HepG2 (cell line): ENCODE results near the gene BGN. TPM values are rescaled to one million over a fixed set of nuclear protein-coding genes. Genes with fewer than 3 reads are reported as not detected.

Experiments
- ATAC-seq: fragments of 200-7000 bp; cut with Tn5 transposase; 3 replicates; pipeline ENCODE4 v1.9.1; 2020; ENCODE audit warnings: mild to moderate bottlenecking, moderate library complexity
- BruUV-seq: library from RNA; stranded (reverse); fragments of 400-500 nt; replicated peaks from 2 replicates; lab custom pipeline; 2021; lab: Mats Ljungman, UMichigan
- CTCF ChIA-PET: fragments of 300-600 bp; formaldehyde crosslinking; extraction: SDS; loops from one replicate; lab custom pipeline; 2021; ENCODE audit warnings: low total read pairs, inconsistent platforms, low intra/inter-chr PET ratio; lab: Yijun Ruan, JAX
- POLR2A ChIA-PET: fragments of 350-600 bp; sonication (Branson Sonifier 250); formaldehyde crosslinking; loops from one replicate; lab custom pipeline; 2020; ENCODE audit warnings: antibody characterized with exemption, inconsistent platforms; lab: Yijun Ruan, JAX
- DNase-seq: peaks from one replicate; pipeline ENCODE4 v3.0.0-alpha.2; 2015; ENCODE audit warnings: low spot score
- FAIRE-seq: peaks from 3 replicates; lab custom pipeline; 2011; peaks lifted over from hg19 to GRCh38; lab: Jason Lieb, UNC
- H2AFZ ChIP-seq: one replicate; pipeline ENCODE4 v1.6.1; 2011; ENCODE audit warnings: low read length, inconsistent platforms
- H3K27ac ChIP-seq: fragments of 300-600 bp; 3 replicates; pipeline ENCODE4 v1.8.0; 2011; ENCODE audit warnings: mixed run types, mild to moderate bottlenecking, mixed read lengths, low read length, inconsistent platforms; ENCODE audit not compliant: insufficient read depth; ENCODE audit errors: extremely low read length
- H3K27me3 ChIP-seq, 2 experiments: fragments of 200-600 bp in 1 of 2; 2 replicates in 1 of 2; 3 replicates in 1 of 2; pipeline versions ENCODE4 v1.6.0 to v1.8.0; 2011; ENCODE audit warnings: low read length in 2 of 2, mild to moderate bottlenecking in 2 of 2, moderate library complexity in 2 of 2, inconsistent platforms in 1 of 2; ENCODE audit not compliant: insufficient read depth in 2 of 2, control insufficient read depth in 1 of 2
- H3K36me3 ChIP-seq, 2 experiments: fragments of 200-600 bp in 1 of 2; replicated peaks in 1 of 2; 2 replicates in 1 of 2; 3 replicates in 1 of 2; pipeline versions ENCODE4 v1.5.1 to v1.8.0; 2011; ENCODE audit warnings: low read length in 2 of 2, inconsistent platforms in 1 of 2; ENCODE audit not compliant: insufficient read depth in 2 of 2, control insufficient read depth in 1 of 2
- H3K4me1 ChIP-seq: 2 replicates; pipeline ENCODE4 v1.5.1; 2012; ENCODE audit warnings: low read length, inconsistent platforms; ENCODE audit not compliant: insufficient read depth
- H3K4me2 ChIP-seq: 2 replicates; pipeline ENCODE4 v1.6.0; 2011; ENCODE audit warnings: low read depth, low read length, inconsistent platforms
- H3K4me3 ChIP-seq, 3 experiments: fragments of 200-600 bp in 1 of 3; sonication (generic), shearing (Covaris generic) in 1 of 3; replicated peaks in 1 of 3; 2 replicates each; pipeline ENCODE4 v1.5.1; 2011 to 2016; ENCODE audit warnings: low read length in 3 of 3, inconsistent platforms in 2 of 3, low read depth in 2 of 3, mild to moderate bottlenecking in 2 of 3, control low read depth in 1 of 3, mixed read lengths in 1 of 3; ENCODE audit not compliant: insufficient read depth in 1 of 3
- H3K79me2 ChIP-seq: one replicate; pipeline ENCODE4 v1.6.1; 2011; ENCODE audit warnings: low read length, inconsistent platforms; ENCODE audit not compliant: insufficient read depth
- H3K9ac ChIP-seq: 2 replicates; pipeline ENCODE4 v1.6.0; 2011; ENCODE audit warnings: mild to moderate bottlenecking, low read depth, low read length, inconsistent platforms; ENCODE audit not compliant: insufficient read depth
- H3K9me3 ChIP-seq: 2 replicates; pipeline ENCODE4 v1.5.1; 2012; ENCODE audit warnings: mild to moderate bottlenecking, low read length
- H4K20me1 ChIP-seq: 2 replicates; pipeline ENCODE4 v1.6.0; 2011; ENCODE audit warnings: inconsistent platforms, mild to moderate bottlenecking, low read length, moderate library complexity; ENCODE audit not compliant: insufficient read depth
- HCFC1 ChIP-seq: fragments of 150-350 bp; IDR thresholded peaks from 2 replicates; pipeline ENCODE4 v1.6.1; 2014; ENCODE audit warnings: low read depth, low read length
- JUNB ChIP-seq: sonication (generic); formaldehyde crosslinking; IDR thresholded peaks from 2 replicates; pipeline ENCODE4 v1.8.0; 2022; ENCODE audit warnings: missing genetic modification reagents, mild to moderate bottlenecking, borderline replicate concordance
- MEIS2 ChIP-seq: sonication (generic); formaldehyde crosslinking; IDR thresholded peaks from 2 replicates; pipeline ENCODE4 v1.9.0; 2021; ENCODE audit warnings: mild to moderate bottlenecking, missing genetic modification reagents
- NRL ChIP-seq: sonication (generic); formaldehyde crosslinking; IDR thresholded peaks from 2 replicates; pipeline ENCODE4 v1.5.0; 2020; ENCODE audit warnings: missing genetic modification reagents, mild to moderate bottlenecking, moderate library complexity, borderline replicate concordance
- PAXIP1 ChIP-seq: sonication (generic); formaldehyde crosslinking; conservative IDR thresholded peaks from 2 replicates; pipeline ENCODE4 v1.4.0; 2020; ENCODE audit warnings: mild to moderate bottlenecking, missing genetic modification reagents, moderate library complexity
- ZBTB7A ChIP-seq: sonication (generic); formaldehyde crosslinking; IDR thresholded peaks from 2 replicates; pipeline ENCODE4 v1.8.0; 2022; ENCODE audit warnings: mild to moderate bottlenecking, missing genetic modification reagents
- ZFP1 ChIP-seq: IDR thresholded peaks from 2 replicates; pipeline ENCODE4 v1.6.1; 2016
- ZNF501 ChIP-seq: sonication (generic); formaldehyde crosslinking; IDR thresholded peaks from 2 replicates; pipeline ENCODE4 v1.5.1; 2020; ENCODE audit warnings: mild to moderate bottlenecking, moderate library complexity, missing genetic modification reagents
- ZNF572 ChIP-seq: sonication (generic); formaldehyde crosslinking; IDR thresholded peaks from 2 replicates; pipeline ENCODE4 v1.5.1; 2020; ENCODE audit warnings: mild to moderate bottlenecking, missing genetic modification reagents
- ZNF768 ChIP-seq: sonication (generic); formaldehyde crosslinking; IDR thresholded peaks from 2 replicates; pipeline ENCODE4 v1.4.0; 2020; ENCODE audit warnings: missing genetic modification reagents
- ZNF841 ChIP-seq: sonication (generic); formaldehyde crosslinking; IDR thresholded peaks from 2 replicates; pipeline ENCODE4 v1.8.1; 2023; ENCODE audit warnings: missing genetic modification reagents, borderline replicate concordance
- WGBS: methylation state at CpG from one replicate; pipeline ENCODE4 v1.1.6; 2017; ENCODE audit warnings: low lambda C conversion rate; 5-methylcytosine and 5-hydroxymethylcytosine counted together
- in situ Hi-C: cut with HindIII; loops from 2 replicates; pipeline ENCODE4 v1.10.0; 2017; ENCODE audit warnings: low pct_unique_long_range_greater_than_20kb; ENCODE audit not compliant: extremely low pct_ligation_motif_present
- intact Hi-C: fragments of 100-400 bp; cut with micrococcal nuclease; formaldehyde crosslinking; loops from one replicate; pipeline ENCODE4 v1.10.0; 2022; ENCODE audit not compliant: unreplicated experiment
- polyA plus RNA-seq, 8 experiments: library from polyadenylated mRNA; depleted of rRNA in 3 of 8; stranded (reverse) in 7 of 8; unstranded in 1 of 8; fragments of >200 nt; fragmentation: Illumina TruSeq in 4 of 8; extraction: Trizol in 4 of 8; gene quantifications; 2 replicates each; pipeline versions ENCODE4 v1.2.1 to v1.2.3, GENCODE V29; 2011 to 2016; ENCODE audit warnings: low read depth in 4 of 8, missing spikeins in 1 of 8, mixed read lengths in 1 of 8; ENCODE audit not compliant: insufficient read depth in 1 of 8
- total RNA-seq, 5 experiments: library from RNA; depleted of rRNA; stranded (reverse); fragments of >200 nt; fragmentation: Illumina TruSeq; extraction: Trizol; gene quantifications; 2 replicates each; pipeline ENCODE4 v1.2.3, GENCODE V29; 2016; ENCODE audit warnings: low read depth in 1 of 5

BGN gene
- total and polyA plus RNA-seq, 2 of the 13 experiments (the other 11 are each of a cell fraction or from before 2014, with no cell fraction given), result 0.18 to 0.63 TPM

GRCh38 chrX:153546386-153546785 is 51.6 kb downstream of the BGN start:
- Histone ChIP-seq H3K9me3 (no peaks in the 10 kb centered on the region), H3K4me2 (no peak overlapping the region), H4K20me1 (no peaks in the 10 kb centered on the region), H3K9ac (no peak overlapping the region), H2AFZ (no peak overlapping the region), H3K36me3 (no peaks in the 10 kb centered on the region), H3K4me3 (no peak overlapping the region), H3K4me1 (0 out of 2 replicates have a peak, but pooled peaks cover 16% of the 10 kb centered on the region), H3K27me3 (peaks cover 10 to 25% of the 10 kb centered on the region in 2 experiments; a peak in 3 of 5 replicates), H3K79me2 (no peaks in the 10 kb centered on the region), H3K27ac (no peak overlapping the region)
- intact Hi-C loops (no loop called here), in situ Hi-C loops (no loop called here)
- DNase-seq (no peak), FAIRE-seq (no peak), ATAC-seq (no peak)
- no TSS peak for BruUV-seq
- no CpG with 5 or more reads among the region's 11 CpGs for WGBS
- CTCF ChIA-PET, result no interaction called here
- POLR2A ChIA-PET, result no interaction called here
- no peak for TF ChIP-seq ZNF841 (CRISPR knock-in tag)
- no peak for TF ChIP-seq MEIS2 (CRISPR knock-in tag)
- TF ChIP-seq NRL (CRISPR knock-in tag), result no peak
- TF ChIP-seq ZNF501 (CRISPR knock-in tag), result no peak
- TF ChIP-seq ZNF768 (CRISPR knock-in tag), result no peak
- no peak for TF ChIP-seq ZFP1 (CRISPR knock-in tag)
- TF ChIP-seq ZNF572 (CRISPR knock-in tag), result no peak
- TF ChIP-seq ZBTB7A (CRISPR knock-in tag), result no peak
- no peak for TF ChIP-seq HCFC1
- no peak for TF ChIP-seq JUNB (CRISPR knock-in tag)
- no peak for TF ChIP-seq PAXIP1 (CRISPR knock-in tag)
